Measurements from ENCODE around the gene MAGI3.

DNA sequence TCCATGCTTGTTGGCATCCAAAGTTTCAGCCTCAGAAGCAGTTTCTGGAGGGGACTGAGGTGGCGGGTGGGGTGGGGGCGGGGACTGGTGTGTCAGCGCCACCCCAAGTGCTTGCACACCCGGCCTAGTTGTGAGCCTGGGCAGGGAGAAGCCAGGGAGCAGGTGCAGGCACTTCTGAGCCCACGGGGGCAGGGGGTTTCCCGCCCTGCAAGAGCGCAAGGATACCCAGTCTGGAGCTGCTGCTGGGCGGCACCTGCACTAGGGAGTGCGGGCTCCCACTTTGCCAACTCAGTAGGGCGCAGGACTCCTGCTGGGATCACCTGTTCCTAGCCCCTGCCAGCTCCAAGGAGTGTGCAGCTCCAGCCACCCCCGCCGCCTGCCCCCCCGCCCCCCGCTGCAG, 33.5 kb downstream of the MAGI3 start:
- TF ChIP-seq ZNF350 (CRISPR knock-in tag; IDR thresholded peaks at IDR 0.05; ENCODE audit: borderline replicate concordance, low read depth) (no peak), CREM (IDR thresholded peaks at IDR 0.05) (no peak), CREM (CRISPR knock-in tag; IDR thresholded peaks at IDR 0.05) (no peak), KDM1A (CRISPR knock-in tag; IDR thresholded peaks at IDR 0.05) (no peak), ZNF24 (IDR thresholded peaks at IDR 0.05) (no peak), NFYB (CRISPR knock-in tag; IDR thresholded peaks at IDR 0.05) (no peak), KDM5B (CRISPR knock-in tag; IDR thresholded peaks at IDR 0.05; ENCODE audit: borderline replicate concordance) (no peak), PHF8 (CRISPR knock-in tag; IDR thresholded peaks at IDR 0.05) (no peak), EZH2 (conservative IDR thresholded peaks at IDR 0.05; ENCODE audit: low read depth, low read length) (no peak)
- TF ChIP-seq, protein P1, sequence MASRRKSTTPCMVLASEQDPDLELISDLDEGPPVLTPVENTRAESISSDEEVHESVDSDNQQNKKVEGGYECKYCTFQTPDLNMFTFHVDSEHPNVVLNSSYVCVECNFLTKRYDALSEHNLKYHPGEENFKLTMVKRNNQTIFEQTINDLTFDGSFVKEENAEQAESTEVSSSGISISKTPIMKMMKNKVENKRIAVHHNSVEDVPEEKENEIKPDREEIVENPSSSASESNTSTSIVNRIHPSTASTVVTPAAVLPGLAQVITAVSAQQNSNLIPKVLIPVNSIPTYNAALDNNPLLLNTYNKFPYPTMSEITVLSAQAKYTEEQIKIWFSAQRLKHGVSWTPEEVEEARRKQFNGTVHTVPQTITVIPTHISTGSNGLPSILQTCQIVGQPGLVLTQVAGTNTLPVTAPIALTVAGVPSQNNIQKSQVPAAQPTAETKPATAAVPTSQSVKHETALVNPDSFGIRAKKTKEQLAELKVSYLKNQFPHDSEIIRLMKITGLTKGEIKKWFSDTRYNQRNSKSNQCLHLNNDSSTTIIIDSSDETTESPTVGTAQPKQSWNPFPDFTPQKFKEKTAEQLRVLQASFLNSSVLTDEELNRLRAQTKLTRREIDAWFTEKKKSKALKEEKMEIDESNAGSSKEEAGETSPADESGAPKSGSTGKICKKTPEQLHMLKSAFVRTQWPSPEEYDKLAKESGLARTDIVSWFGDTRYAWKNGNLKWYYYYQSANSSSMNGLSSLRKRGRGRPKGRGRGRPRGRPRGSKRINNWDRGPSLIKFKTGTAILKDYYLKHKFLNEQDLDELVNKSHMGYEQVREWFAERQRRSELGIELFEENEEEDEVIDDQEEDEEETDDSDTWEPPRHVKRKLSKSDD (CRISPR knock-in tag; IDR thresholded peaks at IDR 0.05; ENCODE audit: low read depth): no peak
- TF ChIP-seq, protein P2, sequence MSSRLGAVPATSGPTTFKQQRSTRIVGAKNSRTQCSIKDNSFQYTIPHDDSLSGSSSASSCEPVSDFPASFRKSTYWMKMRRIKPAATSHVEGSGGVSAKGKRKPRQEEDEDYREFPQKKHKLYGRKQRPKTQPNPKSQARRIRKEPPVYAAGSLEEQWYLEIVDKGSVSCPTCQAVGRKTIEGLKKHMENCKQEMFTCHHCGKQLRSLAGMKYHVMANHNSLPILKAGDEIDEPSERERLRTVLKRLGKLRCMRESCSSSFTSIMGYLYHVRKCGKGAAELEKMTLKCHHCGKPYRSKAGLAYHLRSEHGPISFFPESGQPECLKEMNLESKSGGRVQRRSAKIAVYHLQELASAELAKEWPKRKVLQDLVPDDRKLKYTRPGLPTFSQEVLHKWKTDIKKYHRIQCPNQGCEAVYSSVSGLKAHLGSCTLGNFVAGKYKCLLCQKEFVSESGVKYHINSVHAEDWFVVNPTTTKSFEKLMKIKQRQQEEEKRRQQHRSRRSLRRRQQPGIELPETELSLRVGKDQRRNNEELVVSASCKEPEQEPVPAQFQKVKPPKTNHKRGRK (CRISPR knock-in tag; IDR thresholded peaks at IDR 0.05): no peak
- TF ChIP-seq, protein P3, sequence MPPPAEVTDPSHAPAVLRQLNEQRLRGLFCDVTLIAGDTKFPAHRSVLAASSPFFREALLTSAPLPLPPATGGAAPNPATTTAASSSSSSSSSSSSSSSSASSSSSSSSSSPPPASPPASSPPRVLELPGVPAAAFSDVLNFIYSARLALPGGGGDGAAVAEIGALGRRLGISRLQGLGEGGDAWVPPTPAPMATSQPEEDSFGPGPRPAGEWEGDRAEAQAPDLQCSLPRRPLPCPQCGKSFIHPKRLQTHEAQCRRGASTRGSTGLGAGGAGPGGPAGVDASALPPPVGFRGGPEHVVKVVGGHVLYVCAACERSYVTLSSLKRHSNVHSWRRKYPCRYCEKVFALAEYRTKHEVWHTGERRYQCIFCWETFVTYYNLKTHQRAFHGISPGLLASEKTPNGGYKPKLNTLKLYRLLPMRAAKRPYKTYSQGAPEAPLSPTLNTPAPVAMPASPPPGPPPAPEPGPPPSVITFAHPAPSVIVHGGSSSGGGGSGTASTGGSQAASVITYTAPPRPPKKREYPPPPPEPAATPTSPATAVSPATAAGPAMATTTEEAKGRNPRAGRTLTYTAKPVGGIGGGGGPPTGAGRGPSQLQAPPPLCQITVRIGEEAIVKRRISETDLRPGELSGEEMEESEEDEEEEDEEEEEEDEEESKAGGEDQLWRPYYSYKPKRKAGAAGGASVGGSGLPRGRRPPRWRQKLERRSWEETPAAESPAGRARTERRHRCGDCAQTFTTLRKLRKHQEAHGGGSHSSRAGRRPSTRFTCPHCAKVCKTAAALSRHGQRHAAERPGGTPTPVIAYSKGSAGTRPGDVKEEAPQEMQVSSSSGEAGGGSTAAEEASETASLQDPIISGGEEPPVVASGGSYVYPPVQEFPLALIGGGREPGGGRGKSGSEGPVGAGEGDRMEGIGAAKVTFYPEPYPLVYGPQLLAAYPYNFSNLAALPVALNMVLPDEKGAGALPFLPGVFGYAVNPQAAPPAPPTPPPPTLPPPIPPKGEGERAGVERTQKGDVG (CRISPR knock-in tag; IDR thresholded peaks at IDR 0.05; ENCODE audit: borderline replicate concordance): no peak
- TF ChIP-seq, protein P4, sequence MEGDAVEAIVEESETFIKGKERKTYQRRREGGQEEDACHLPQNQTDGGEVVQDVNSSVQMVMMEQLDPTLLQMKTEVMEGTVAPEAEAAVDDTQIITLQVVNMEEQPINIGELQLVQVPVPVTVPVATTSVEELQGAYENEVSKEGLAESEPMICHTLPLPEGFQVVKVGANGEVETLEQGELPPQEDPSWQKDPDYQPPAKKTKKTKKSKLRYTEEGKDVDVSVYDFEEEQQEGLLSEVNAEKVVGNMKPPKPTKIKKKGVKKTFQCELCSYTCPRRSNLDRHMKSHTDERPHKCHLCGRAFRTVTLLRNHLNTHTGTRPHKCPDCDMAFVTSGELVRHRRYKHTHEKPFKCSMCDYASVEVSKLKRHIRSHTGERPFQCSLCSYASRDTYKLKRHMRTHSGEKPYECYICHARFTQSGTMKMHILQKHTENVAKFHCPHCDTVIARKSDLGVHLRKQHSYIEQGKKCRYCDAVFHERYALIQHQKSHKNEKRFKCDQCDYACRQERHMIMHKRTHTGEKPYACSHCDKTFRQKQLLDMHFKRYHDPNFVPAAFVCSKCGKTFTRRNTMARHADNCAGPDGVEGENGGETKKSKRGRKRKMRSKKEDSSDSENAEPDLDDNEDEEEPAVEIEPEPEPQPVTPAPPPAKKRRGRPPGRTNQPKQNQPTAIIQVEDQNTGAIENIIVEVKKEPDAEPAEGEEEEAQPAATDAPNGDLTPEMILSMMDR (CRISPR knock-in tag; IDR thresholded peaks at IDR 0.05): no peak
- TF ChIP-seq, protein P5, sequence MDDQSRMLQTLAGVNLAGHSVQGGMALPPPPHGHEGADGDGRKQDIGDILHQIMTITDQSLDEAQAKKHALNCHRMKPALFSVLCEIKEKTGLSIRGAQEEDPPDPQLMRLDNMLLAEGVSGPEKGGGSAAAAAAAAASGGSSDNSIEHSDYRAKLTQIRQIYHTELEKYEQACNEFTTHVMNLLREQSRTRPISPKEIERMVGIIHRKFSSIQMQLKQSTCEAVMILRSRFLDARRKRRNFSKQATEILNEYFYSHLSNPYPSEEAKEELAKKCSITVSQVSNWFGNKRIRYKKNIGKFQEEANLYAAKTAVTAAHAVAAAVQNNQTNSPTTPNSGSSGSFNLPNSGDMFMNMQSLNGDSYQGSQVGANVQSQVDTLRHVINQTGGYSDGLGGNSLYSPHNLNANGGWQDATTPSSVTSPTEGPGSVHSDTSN (CRISPR knock-in tag; IDR thresholded peaks at IDR 0.05; ENCODE audit: borderline replicate concordance): no peak
- TF ChIP-seq, protein P6, sequence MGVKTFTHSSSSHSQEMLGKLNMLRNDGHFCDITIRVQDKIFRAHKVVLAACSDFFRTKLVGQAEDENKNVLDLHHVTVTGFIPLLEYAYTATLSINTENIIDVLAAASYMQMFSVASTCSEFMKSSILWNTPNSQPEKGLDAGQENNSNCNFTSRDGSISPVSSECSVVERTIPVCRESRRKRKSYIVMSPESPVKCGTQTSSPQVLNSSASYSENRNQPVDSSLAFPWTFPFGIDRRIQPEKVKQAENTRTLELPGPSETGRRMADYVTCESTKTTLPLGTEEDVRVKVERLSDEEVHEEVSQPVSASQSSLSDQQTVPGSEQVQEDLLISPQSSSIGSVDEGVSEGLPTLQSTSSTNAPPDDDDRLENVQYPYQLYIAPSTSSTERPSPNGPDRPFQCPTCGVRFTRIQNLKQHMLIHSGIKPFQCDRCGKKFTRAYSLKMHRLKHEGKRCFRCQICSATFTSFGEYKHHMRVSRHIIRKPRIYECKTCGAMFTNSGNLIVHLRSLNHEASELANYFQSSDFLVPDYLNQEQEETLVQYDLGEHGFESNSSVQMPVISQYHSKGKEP (CRISPR knock-in tag; IDR thresholded peaks at IDR 0.05): no peak
